PC-3 (cell line): ENCODE data around the gene SYT6.

Experiments used
- CTCF ChIP-seq: fragments of 300-600 bp; sonication (generic); conservative IDR thresholded peaks from 2 replicates; pipeline ENCODE4 v1.5.1; 2017; ENCODE audit warnings: antibody characterized with exemption, low read depth, mild to moderate bottlenecking, low read length
- EZH2 ChIP-seq: fragments of 300-600 bp; sonication (generic); IDR thresholded peaks from one replicate; pipeline ENCODE4 v1.6.1; 2017; ENCODE audit warnings: antibody characterized with exemption, mild to moderate bottlenecking, low read length; ENCODE audit not compliant: unreplicated experiment

- TF ChIP-seq CTCF, result no peak
- TF ChIP-seq EZH2, result no peak
Observed at GRCh38 chr1:114077188-114077587, 76.5 kb downstream of the SYT6 start.
